ENCODE measurements around the gene CORO6. TPM values are rescaled to one million over a fixed set of nuclear protein-coding genes. Genes with fewer than 3 reads are reported as not detected.

The CORO6 gene
- total RNA-seq, 4 donors from 2014 or later = 34.5 to 139 (median 83.1) TPM

- H3K27me3 ChIP-seq = no peaks in the 10 kb centered on the region
- H3K27ac ChIP-seq = peak overlapping the region; percentile 58 to 95 (median 86)
- H3K4me1 ChIP-seq = peaks cover 0 to 98% (median 45%) of the 10 kb centered on the region in 4 donors
- no peak for TF ChIP-seq EP300 (IDR thresholded peaks at IDR 0.05)
- TF ChIP-seq POLR2A (IDR thresholded peaks at IDR 0.05) = no peak
- TF ChIP-seq CTCF (IDR thresholded peaks at IDR 0.05) = no peak
- no peaks in the 10 kb centered on the region for H3K9me3 ChIP-seq
- 71 to 83% methylated on average over 11 of the region's 13 CpGs for WGBS, 2 donors
- no peak overlapping the region for H3K4me3 ChIP-seq
- peaks cover 3 to 48% (median 12%) of the 10 kb centered on the region in 3 donors for H3K36me3 ChIP-seq
- no peak for DNase-seq (ENCODE audit: low spot score in 2 of 2)
Observed at GRCh38 chr17:29582772-29583171, 39.9 kb downstream of the CORO6 start.

GRCh38 chr17:29582254-29582765 lies 40.4 kb downstream of the CORO6 start:
- Histone ChIP-seq H3K36me3 (peaks cover 3 to 52% (median 12%) of the 10 kb centered on the region in 3 donors), H3K27me3 (no peaks in the 10 kb centered on the region), H3K4me1 (peaks cover 0 to 98% (median 44%) of the 10 kb centered on the region in 4 donors), H3K4me3 (no peak overlapping the region), H3K9me3 (no peaks in the 10 kb centered on the region), H3K27ac (peak overlapping the region; percentile 58 to 95 (median 86))
- WGBS, 2 donors = 62 to 70% methylated on average over 10 of the region's 10 CpGs
- DNase-seq (ENCODE audit: low spot score in 2 of 2) = no peak
- no peak for TF ChIP-seq POLR2A (IDR thresholded peaks at IDR 0.05)
- no peak for TF ChIP-seq CTCF (IDR thresholded peaks at IDR 0.05)
- TF ChIP-seq EP300 (IDR thresholded peaks at IDR 0.05) = no peak

- WGBS, 2 donors = 83 to 93% methylated on average over 3 to 17 of the region's 20 CpGs
- TF ChIP-seq CTCF (IDR thresholded peaks at IDR 0.05) = no peak
- TF ChIP-seq POLR2A (IDR thresholded peaks at IDR 0.05) = no peak
- TF ChIP-seq EP300 (IDR thresholded peaks at IDR 0.05) = no peak
- peaks cover 3 to 58% (median 18%) of the 10 kb centered on the region in 3 donors for H3K36me3 ChIP-seq
- DNase-seq (ENCODE audit: low spot score in 2 of 2) = no peak
- peaks cover 0 to 94% (median 43%) of the 10 kb centered on the region in 4 donors for H3K4me1 ChIP-seq
- H3K9me3 ChIP-seq = no peaks in the 10 kb centered on the region
- no peak overlapping the region for H3K4me3 ChIP-seq
- H3K27ac ChIP-seq = peak overlapping the region; percentile 49 to 95 (median 86)
- no peaks in the 10 kb centered on the region for H3K27me3 ChIP-seq
Observed at GRCh38 chr17:29581583-29582253, 41.0 kb downstream of the CORO6 start.

GRCh38 chr17:29579866-29580771 lies 42.6 kb downstream of the CORO6 start:
- DNase-seq (ENCODE audit: low spot score in 2 of 2) = peak; percentile 83 to 91
- Histone ChIP-seq H3K36me3 (peaks cover 3 to 74% (median 26%) of the 10 kb centered on the region in 3 donors), H3K4me3 (no peak overlapping the region), H3K27me3 (no peaks in the 10 kb centered on the region), H3K9me3 (no peaks in the 10 kb centered on the region), H3K27ac (peak overlapping the region in 3 of 4 donors; percentile 49 to 95 (median 93)), H3K4me1 (peaks cover 0 to 78% (median 30%) of the 10 kb centered on the region in 4 donors)
- 53 to 77% methylated on average over 9 to 15 of the region's 15 CpGs for WGBS, 2 donors
- TF ChIP-seq EP300 (IDR thresholded peaks at IDR 0.05) = peak in 1 of 2 donors; percentile 79
- no peak for TF ChIP-seq POLR2A (IDR thresholded peaks at IDR 0.05)
- peak; percentile 81 to 98 (median 85) for TF ChIP-seq CTCF (IDR thresholded peaks at IDR 0.05)
